ENCODE data around the gene NFKB1. TPM values are rescaled to one million over a fixed set of nuclear protein-coding genes. Genes with fewer than 3 reads are reported as not detected.

Gene NFKB1
- total RNA-seq, 1 donor from 2014 or later: 18.8 TPM

GRCh38 chr4:102541697-102542096 lies 40.5 kb downstream of the NFKB1 start:
- H3K36me3 ChIP-seq (ENCODE audit: control insufficient read depth in 3 of 3, insufficient read depth in 3 of 3, low read length in 3 of 3): peaks cover 5 to 14% (median 8%) of the 10 kb centered on the region in 3 donors
- no peak overlapping the region for H3K9ac ChIP-seq (ENCODE audit: low read depth in 1 of 3, low read length in 3 of 3)

GRCh38 chr4:102543030-102543928 lies 42.1 kb downstream of the NFKB1 start:
- Histone ChIP-seq H3K4me1 (ENCODE audit: control insufficient read depth in 3 of 3, insufficient read depth in 3 of 3, low read length in 3 of 3) (no peaks in the 10 kb centered on the region), H3K9me3 (ENCODE audit: control insufficient read depth in 3 of 3, low read length in 3 of 3) (no peaks in the 10 kb centered on the region), H3K4me3 (ENCODE audit: low read length in 3 of 3) (no peak overlapping the region), H3K27ac (ENCODE audit: low read depth, low read length) (no peak overlapping the region), H3K27me3 (ENCODE audit: control insufficient read depth in 3 of 3, insufficient read depth in 3 of 3, low read length in 3 of 3) (no peaks in the 10 kb centered on the region), H3K36me3 (ENCODE audit: control insufficient read depth in 3 of 3, insufficient read depth in 3 of 3, low read length in 3 of 3) (peaks cover 5 to 11% (median 10%) of the 10 kb centered on the region in 3 donors), H3K9ac (ENCODE audit: low read depth in 1 of 3, low read length in 3 of 3) (no peak overlapping the region)

More at GRCh38 chr4:102541697-102542096, 40.5 kb downstream of the NFKB1 start:
- Histone ChIP-seq H3K27ac (ENCODE audit: low read depth, low read length) (no peak overlapping the region), H3K4me3 (ENCODE audit: low read length in 3 of 3) (no peak overlapping the region), H3K27me3 (ENCODE audit: control insufficient read depth in 3 of 3, insufficient read depth in 3 of 3, low read length in 3 of 3) (no peaks in the 10 kb centered on the region), H3K9me3 (ENCODE audit: control insufficient read depth in 3 of 3, low read length in 3 of 3) (no peaks in the 10 kb centered on the region), H3K4me1 (ENCODE audit: control insufficient read depth in 3 of 3, insufficient read depth in 3 of 3, low read length in 3 of 3) (no peaks in the 10 kb centered on the region)

GRCh38 chr4:102546635-102547034 lies 45.5 kb downstream of the NFKB1 start:
- no peaks in the 10 kb centered on the region for H3K27me3 ChIP-seq (ENCODE audit: control insufficient read depth in 3 of 3, insufficient read depth in 3 of 3, low read length in 3 of 3)
- no peaks in the 10 kb centered on the region for H3K4me1 ChIP-seq (ENCODE audit: control insufficient read depth in 3 of 3, insufficient read depth in 3 of 3, low read length in 3 of 3)
- H3K36me3 ChIP-seq (ENCODE audit: control insufficient read depth in 3 of 3, insufficient read depth in 3 of 3, low read length in 3 of 3): peaks cover 5 to 8% (median 7%) of the 10 kb centered on the region in 3 donors
- H3K4me3 ChIP-seq (ENCODE audit: low read length in 3 of 3): no peak overlapping the region
- no peak overlapping the region for H3K27ac ChIP-seq (ENCODE audit: low read depth, low read length)
- H3K9me3 ChIP-seq (ENCODE audit: control insufficient read depth in 3 of 3, low read length in 3 of 3): no peaks in the 10 kb centered on the region
- no peak overlapping the region for H3K9ac ChIP-seq (ENCODE audit: low read depth in 1 of 3, low read length in 3 of 3)

GRCh38 chr4:102547973-102548372 lies 46.8 kb downstream of the NFKB1 start:
- Histone ChIP-seq H3K27ac (ENCODE audit: low read depth, low read length) (no peak overlapping the region), H3K9me3 (ENCODE audit: control insufficient read depth in 3 of 3, low read length in 3 of 3) (no peaks in the 10 kb centered on the region), H3K4me3 (ENCODE audit: low read length in 3 of 3) (no peak overlapping the region), H3K4me1 (ENCODE audit: control insufficient read depth in 3 of 3, insufficient read depth in 3 of 3, low read length in 3 of 3) (peaks cover 2 to 6% (median 5%) of the 10 kb centered on the region in 3 donors), H3K27me3 (ENCODE audit: control insufficient read depth in 3 of 3, insufficient read depth in 3 of 3, low read length in 3 of 3) (no peaks in the 10 kb centered on the region), H3K9ac (ENCODE audit: low read depth in 1 of 3, low read length in 3 of 3) (no peak overlapping the region), H3K36me3 (ENCODE audit: control insufficient read depth in 3 of 3, insufficient read depth in 3 of 3, low read length in 3 of 3) (peaks cover 3 to 7% (median 5%) of the 10 kb centered on the region in 3 donors)

- H3K4me1 ChIP-seq (ENCODE audit: control insufficient read depth in 3 of 3, insufficient read depth in 3 of 3, low read length in 3 of 3): peaks cover 2 to 14% (median 6%) of the 10 kb centered on the region in 3 donors
- no peak overlapping the region for H3K9ac ChIP-seq (ENCODE audit: low read depth in 1 of 3, low read length in 3 of 3)
- no peak overlapping the region for H3K27ac ChIP-seq (ENCODE audit: low read depth, low read length)
- no peaks in the 10 kb centered on the region for H3K27me3 ChIP-seq (ENCODE audit: control insufficient read depth in 3 of 3, insufficient read depth in 3 of 3, low read length in 3 of 3)
- H3K4me3 ChIP-seq (ENCODE audit: low read length in 3 of 3): no peak overlapping the region
- peaks cover 0 to 5% (median 0%) of the 10 kb centered on the region in 3 donors for H3K36me3 ChIP-seq (ENCODE audit: control insufficient read depth in 3 of 3, insufficient read depth in 3 of 3, low read length in 3 of 3)
- no peaks in the 10 kb centered on the region for H3K9me3 ChIP-seq (ENCODE audit: control insufficient read depth in 3 of 3, low read length in 3 of 3)
Measured at GRCh38 chr4:102551958-102552565, 50.9 kb downstream of the NFKB1 start.

- Histone ChIP-seq H3K27ac (ENCODE audit: low read depth, low read length) (no peak overlapping the region), H3K9me3 (ENCODE audit: control insufficient read depth in 3 of 3, low read length in 3 of 3) (no peaks in the 10 kb centered on the region), H3K4me3 (ENCODE audit: low read length in 3 of 3) (no peak overlapping the region), H3K4me1 (ENCODE audit: control insufficient read depth in 3 of 3, insufficient read depth in 3 of 3, low read length in 3 of 3) (peaks cover 2 to 14% (median 6%) of the 10 kb centered on the region in 3 donors), H3K27me3 (ENCODE audit: control insufficient read depth in 3 of 3, insufficient read depth in 3 of 3, low read length in 3 of 3) (no peaks in the 10 kb centered on the region), H3K9ac (ENCODE audit: low read depth in 1 of 3, low read length in 3 of 3) (no peak overlapping the region), H3K36me3 (ENCODE audit: control insufficient read depth in 3 of 3, insufficient read depth in 3 of 3, low read length in 3 of 3) (peaks cover 0 to 5% (median 0%) of the 10 kb centered on the region in 3 donors)
Measured at GRCh38 chr4:102552781-102553180, 51.6 kb downstream of the NFKB1 start.

GRCh38 chr4:102553982-102554381 lies 52.8 kb downstream of the NFKB1 start:
- peak overlapping the region in 1 of 3 donors; percentile 11 for H3K9ac ChIP-seq (ENCODE audit: low read depth in 1 of 3, low read length in 3 of 3)
- peak overlapping the region; percentile 10 for H3K27ac ChIP-seq (ENCODE audit: low read depth, low read length)
- no peaks in the 10 kb centered on the region for H3K9me3 ChIP-seq (ENCODE audit: control insufficient read depth in 3 of 3, low read length in 3 of 3)
- H3K36me3 ChIP-seq (ENCODE audit: control insufficient read depth in 3 of 3, insufficient read depth in 3 of 3, low read length in 3 of 3): no peaks in the 10 kb centered on the region
- no peak overlapping the region for H3K4me3 ChIP-seq (ENCODE audit: low read length in 3 of 3)
- no peaks in the 10 kb centered on the region for H3K27me3 ChIP-seq (ENCODE audit: control insufficient read depth in 3 of 3, insufficient read depth in 3 of 3, low read length in 3 of 3)
- peaks cover 2 to 14% (median 6%) of the 10 kb centered on the region in 3 donors for H3K4me1 ChIP-seq (ENCODE audit: control insufficient read depth in 3 of 3, insufficient read depth in 3 of 3, low read length in 3 of 3)

GRCh38 chr4:102554482-102554881 lies 53.3 kb downstream of the NFKB1 start:
- H3K36me3 ChIP-seq (ENCODE audit: control insufficient read depth in 3 of 3, insufficient read depth in 3 of 3, low read length in 3 of 3): no peaks in the 10 kb centered on the region
- peaks cover 2 to 14% (median 6%) of the 10 kb centered on the region in 3 donors for H3K4me1 ChIP-seq (ENCODE audit: control insufficient read depth in 3 of 3, insufficient read depth in 3 of 3, low read length in 3 of 3)
- H3K9me3 ChIP-seq (ENCODE audit: control insufficient read depth in 3 of 3, low read length in 3 of 3): no peaks in the 10 kb centered on the region
- no peak overlapping the region for H3K4me3 ChIP-seq (ENCODE audit: low read length in 3 of 3)
- no peaks in the 10 kb centered on the region for H3K27me3 ChIP-seq (ENCODE audit: control insufficient read depth in 3 of 3, insufficient read depth in 3 of 3, low read length in 3 of 3)
- peak overlapping the region in 1 of 3 donors; percentile 11 for H3K9ac ChIP-seq (ENCODE audit: low read depth in 1 of 3, low read length in 3 of 3)
- peak overlapping the region; percentile 10 for H3K27ac ChIP-seq (ENCODE audit: low read depth, low read length)

- peaks cover 2 to 14% (median 6%) of the 10 kb centered on the region in 3 donors for H3K4me1 ChIP-seq (ENCODE audit: control insufficient read depth in 3 of 3, insufficient read depth in 3 of 3, low read length in 3 of 3)
- no peak overlapping the region for H3K9ac ChIP-seq (ENCODE audit: low read depth in 1 of 3, low read length in 3 of 3)
- no peaks in the 10 kb centered on the region for H3K36me3 ChIP-seq (ENCODE audit: control insufficient read depth in 3 of 3, insufficient read depth in 3 of 3, low read length in 3 of 3)
- no peaks in the 10 kb centered on the region for H3K27me3 ChIP-seq (ENCODE audit: control insufficient read depth in 3 of 3, insufficient read depth in 3 of 3, low read length in 3 of 3)
- H3K27ac ChIP-seq (ENCODE audit: low read depth, low read length): no peak overlapping the region
- H3K4me3 ChIP-seq (ENCODE audit: low read length in 3 of 3): no peak overlapping the region
- no peaks in the 10 kb centered on the region for H3K9me3 ChIP-seq (ENCODE audit: control insufficient read depth in 3 of 3, low read length in 3 of 3)
Measured at GRCh38 chr4:102554992-102555391, 53.8 kb downstream of the NFKB1 start.

GRCh38 chr4:102557636-102558035 lies 56.5 kb downstream of the NFKB1 start:
- H3K4me3 ChIP-seq (ENCODE audit: low read length in 3 of 3): no peak overlapping the region
- no peak overlapping the region for H3K27ac ChIP-seq (ENCODE audit: low read depth, low read length)

More at GRCh38 chr4:102557636-102558035, 56.5 kb downstream of the NFKB1 start:
- H3K27me3 ChIP-seq (ENCODE audit: control insufficient read depth in 3 of 3, insufficient read depth in 3 of 3, low read length in 3 of 3): no peaks in the 10 kb centered on the region
- no peak overlapping the region for H3K9ac ChIP-seq (ENCODE audit: low read depth in 1 of 3, low read length in 3 of 3)
- no peaks in the 10 kb centered on the region for H3K9me3 ChIP-seq (ENCODE audit: control insufficient read depth in 3 of 3, low read length in 3 of 3)
- no peaks in the 10 kb centered on the region for H3K36me3 ChIP-seq (ENCODE audit: control insufficient read depth in 3 of 3, insufficient read depth in 3 of 3, low read length in 3 of 3)
- H3K4me1 ChIP-seq (ENCODE audit: control insufficient read depth in 3 of 3, insufficient read depth in 3 of 3, low read length in 3 of 3): peaks cover 0 to 9% (median 7%) of the 10 kb centered on the region in 3 donors

Measured in skeletal muscle tissue (tissue), 4 donors.